ENCODE results near the gene DOK7. TPM values are rescaled to one million over a fixed set of nuclear protein-coding genes. Genes with fewer than 3 reads are reported as not detected.

The DOK7 gene
- total and polyA plus RNA-seq, 2 donors (not counting 3 experiments of a cell fraction or from before 2014, with no cell fraction given), result not detected

DNA sequence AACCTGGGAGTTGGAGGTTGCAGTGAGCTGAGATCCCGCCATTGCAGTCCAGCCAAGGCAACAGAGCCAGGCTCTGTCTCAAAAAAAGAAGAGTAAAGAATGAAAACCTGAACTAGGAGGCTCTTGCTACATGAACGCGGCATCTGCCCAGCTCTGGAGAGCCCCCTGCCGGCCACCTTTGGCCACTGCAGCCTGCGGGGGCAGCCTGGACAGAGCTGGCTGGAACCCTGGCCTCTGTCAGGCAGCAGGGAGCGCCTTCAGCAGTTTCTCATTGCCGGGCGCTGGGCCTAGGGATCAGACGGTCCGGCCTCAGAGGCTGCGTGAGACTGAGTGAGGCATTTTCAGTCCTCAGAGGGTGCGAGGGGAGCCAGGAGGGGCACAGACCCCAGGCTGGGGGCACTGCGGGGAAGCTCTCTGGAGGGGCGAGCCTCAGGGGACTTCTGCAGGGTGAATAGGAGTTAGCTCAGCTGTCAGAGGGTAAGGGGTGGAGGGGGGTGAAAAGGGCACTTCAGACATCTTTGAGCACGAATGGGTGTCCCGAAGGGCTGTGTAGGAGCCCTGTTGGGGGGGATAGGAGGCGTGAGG is 17.5 kb downstream of the DOK7 start:
- Histone ChIP-seq H2AFZ (ENCODE audit: low read depth, low read length) (peak overlapping the region; percentile 21), H3K36me3 (ENCODE audit: control insufficient read depth in 2 of 2, extremely low read depth in 1 of 2, insufficient read depth in 2 of 2, low read length in 2 of 2) (no peaks in the 10 kb centered on the region), H3K4me1 (ENCODE audit: control insufficient read depth, extremely low read depth, insufficient read depth, low read length) (no peaks in the 10 kb centered on the region), H3K27ac (ENCODE audit: insufficient read depth, low read depth, low read length) (no peak overlapping the region), H3K9ac (replicated peaks; ENCODE audit: extremely low read depth, insufficient read depth, low read length) (no peak overlapping the region), H3K4me3 (replicated peaks in 1 of 3; ENCODE audit: insufficient read depth in 1 of 3, low read depth in 1 of 3, low read length in 3 of 3) (no peak overlapping the region), H3K9me1 (replicated peaks; ENCODE audit: control insufficient read depth, extremely low read depth, insufficient read depth, low read length) (no peaks in the 10 kb centered on the region), H3K9me3 (replicated peaks; ENCODE audit: control insufficient read depth, insufficient read depth, low read length) (no peaks in the 10 kb centered on the region), H3K4me2 (ENCODE audit: insufficient read depth, low read length) (no peak overlapping the region), H4K20me1 (replicated peaks; ENCODE audit: control insufficient read depth, extremely low read depth, insufficient read depth, low read length) (no peaks in the 10 kb centered on the region), H3K79me2 (ENCODE audit: control insufficient read depth, insufficient read depth, low read length) (no peaks in the 10 kb centered on the region), H3K27me3 (ENCODE audit: control insufficient read depth in 2 of 2, insufficient read depth in 2 of 2, low read length in 2 of 2) (peaks cover 2 to 14% of the 10 kb centered on the region in 2 experiments)
- intact Hi-C loops (cut with micrococcal nuclease) (loop anchor here (1.0 to 10.0 kb wide), 5 partner anchors 134 to 464 kb away; no protein-coding TSS in a partner anchor), dilution Hi-C loops (cut with MboI; ENCODE audit: extremely low pct_ligation_motif_present, low sequenced_read_pairs) (no loop called here)
- ChIA-PET CTCF (interaction anchor here (0.6 to 4.8 kb wide), 60 partner anchors 9 to 1439 kb away, joined by 3 to 69 read pairs (median 4); partner anchors contain the start of gene DOK7), POLR2A (no interaction called here)
- FAIRE-seq, result peak; percentile 93
- TF ChIP-seq JUN (IDR thresholded peaks at IDR 0.05; ENCODE audit: borderline replicate concordance, insufficient read depth, insufficient read length, low read depth) (no peak), GATA2 (IDR thresholded peaks at IDR 0.05; ENCODE audit: insufficient read depth, insufficient read length, low read depth, low read length) (no peak), FOS (IDR thresholded peaks at IDR 0.05; ENCODE audit: borderline replicate concordance, insufficient read depth, low read length) (no peak), POLR2AphosphoS5 (IDR thresholded peaks at IDR 0.05; ENCODE audit: insufficient read depth, low read depth, low read length) (no peak)
- TF ChIP-seq, protein P1, sequence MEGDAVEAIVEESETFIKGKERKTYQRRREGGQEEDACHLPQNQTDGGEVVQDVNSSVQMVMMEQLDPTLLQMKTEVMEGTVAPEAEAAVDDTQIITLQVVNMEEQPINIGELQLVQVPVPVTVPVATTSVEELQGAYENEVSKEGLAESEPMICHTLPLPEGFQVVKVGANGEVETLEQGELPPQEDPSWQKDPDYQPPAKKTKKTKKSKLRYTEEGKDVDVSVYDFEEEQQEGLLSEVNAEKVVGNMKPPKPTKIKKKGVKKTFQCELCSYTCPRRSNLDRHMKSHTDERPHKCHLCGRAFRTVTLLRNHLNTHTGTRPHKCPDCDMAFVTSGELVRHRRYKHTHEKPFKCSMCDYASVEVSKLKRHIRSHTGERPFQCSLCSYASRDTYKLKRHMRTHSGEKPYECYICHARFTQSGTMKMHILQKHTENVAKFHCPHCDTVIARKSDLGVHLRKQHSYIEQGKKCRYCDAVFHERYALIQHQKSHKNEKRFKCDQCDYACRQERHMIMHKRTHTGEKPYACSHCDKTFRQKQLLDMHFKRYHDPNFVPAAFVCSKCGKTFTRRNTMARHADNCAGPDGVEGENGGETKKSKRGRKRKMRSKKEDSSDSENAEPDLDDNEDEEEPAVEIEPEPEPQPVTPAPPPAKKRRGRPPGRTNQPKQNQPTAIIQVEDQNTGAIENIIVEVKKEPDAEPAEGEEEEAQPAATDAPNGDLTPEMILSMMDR (IDR thresholded peaks at IDR 0.05; ENCODE audit: extremely low read depth in 1 of 2, insufficient read depth in 1 of 2, low read depth in 1 of 2, low read length in 2 of 2), result peak; percentile 98 to 100
- no TSS peak for BruUV-seq (replicated peaks)
- DNase-seq (ENCODE audit: low read depth, low spot score), result peak; percentile 78

All from endothelial cell of umbilical vein (primary cell).